DOHH2 (cell line): Measurements from ENCODE around the gene OSBPL9.

ENCODE experiments used
- EZH2phosphoT487 ChIP-seq: fragments of 200-600 bp; sonication (generic); IDR thresholded peaks from 2 replicates; pipeline ENCODE4 v1.6.1; 2017; ENCODE audit warnings: borderline replicate concordance, mild to moderate bottlenecking, antibody characterized with exemption, low read length, moderate library complexity, mixed read lengths
- TF ChIP-seq, protein P1 (sequence below): fragments of 200-600 bp; sonication (generic); IDR thresholded peaks from one replicate; pipeline ENCODE4 v1.5.1; 2014; ENCODE audit warnings: antibody characterized with exemption, mild to moderate bottlenecking, low read depth, low read length; ENCODE audit not compliant: poor library complexity, severe bottlenecking

DNA sequence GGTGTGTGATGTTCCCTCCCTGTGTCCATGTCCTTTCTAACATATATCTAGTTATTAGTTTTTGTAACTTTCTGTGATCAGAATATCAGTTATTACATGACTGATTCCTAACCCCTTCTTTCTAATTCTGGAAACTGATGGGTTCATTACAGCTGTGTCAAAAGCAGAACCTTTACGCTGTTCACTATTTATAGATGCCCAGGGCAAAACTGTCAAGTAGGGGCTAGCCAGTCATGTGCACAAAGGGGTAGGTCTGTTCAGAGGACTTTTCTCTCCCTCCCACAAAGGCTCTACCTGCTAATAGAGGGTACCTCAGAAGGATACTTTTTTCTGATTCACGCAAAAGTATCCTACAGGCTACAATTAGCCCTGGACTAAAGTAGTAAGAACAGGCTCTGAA, 182.5 kb downstream of the OSBPL9 start:
- TF ChIP-seq, protein P1, sequence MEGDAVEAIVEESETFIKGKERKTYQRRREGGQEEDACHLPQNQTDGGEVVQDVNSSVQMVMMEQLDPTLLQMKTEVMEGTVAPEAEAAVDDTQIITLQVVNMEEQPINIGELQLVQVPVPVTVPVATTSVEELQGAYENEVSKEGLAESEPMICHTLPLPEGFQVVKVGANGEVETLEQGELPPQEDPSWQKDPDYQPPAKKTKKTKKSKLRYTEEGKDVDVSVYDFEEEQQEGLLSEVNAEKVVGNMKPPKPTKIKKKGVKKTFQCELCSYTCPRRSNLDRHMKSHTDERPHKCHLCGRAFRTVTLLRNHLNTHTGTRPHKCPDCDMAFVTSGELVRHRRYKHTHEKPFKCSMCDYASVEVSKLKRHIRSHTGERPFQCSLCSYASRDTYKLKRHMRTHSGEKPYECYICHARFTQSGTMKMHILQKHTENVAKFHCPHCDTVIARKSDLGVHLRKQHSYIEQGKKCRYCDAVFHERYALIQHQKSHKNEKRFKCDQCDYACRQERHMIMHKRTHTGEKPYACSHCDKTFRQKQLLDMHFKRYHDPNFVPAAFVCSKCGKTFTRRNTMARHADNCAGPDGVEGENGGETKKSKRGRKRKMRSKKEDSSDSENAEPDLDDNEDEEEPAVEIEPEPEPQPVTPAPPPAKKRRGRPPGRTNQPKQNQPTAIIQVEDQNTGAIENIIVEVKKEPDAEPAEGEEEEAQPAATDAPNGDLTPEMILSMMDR: no peak
- TF ChIP-seq EZH2phosphoT487: no peak
